A673 (cell line): ENCODE measurements around the gene KCTD3.

Source experiments
- CTCF ChIP-seq: fragments of 300-800, 200-600 bp; sonication (generic); conservative IDR thresholded peaks from 2 replicates; pipeline ENCODE4 v1.5.1; 2017; ENCODE audit warnings: low read depth, mild to moderate bottlenecking, antibody characterized with exemption, low read length, moderate library complexity, mixed read lengths
- EZH2 ChIP-seq: fragments of 200-600 bp; sonication (generic); IDR thresholded peaks from 2 replicates; pipeline ENCODE4 v1.6.1; 2017; ENCODE audit warnings: borderline replicate concordance, low read depth, mild to moderate bottlenecking, mixed read lengths, antibody characterized with exemption, low read length; ENCODE audit not compliant: poor library complexity, severe bottlenecking

DNA sequence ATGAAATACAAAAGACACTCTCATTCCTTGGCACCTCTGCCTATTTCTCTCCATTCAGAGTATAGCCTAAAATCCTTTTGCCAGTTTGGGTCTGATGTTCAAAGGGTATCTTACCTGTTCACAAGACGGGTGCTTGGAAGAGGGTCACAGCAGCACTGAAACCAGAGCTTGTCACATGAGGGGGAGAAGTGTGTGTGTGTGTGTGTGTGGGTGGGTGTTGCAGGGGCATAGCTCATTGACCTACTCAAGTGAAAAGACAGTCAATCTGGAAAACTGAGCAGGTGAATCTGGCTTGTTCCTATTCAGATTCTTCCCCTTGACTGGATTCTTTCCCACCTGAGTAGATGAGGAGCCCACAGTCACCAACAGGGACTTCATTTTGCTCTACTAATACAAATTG is 63.9 kb downstream of the KCTD3 start:
- TF ChIP-seq CTCF (no peak), EZH2 (no peak)
